Measurements from ENCODE around the gene BIRC7. TPM values are rescaled to one million over a fixed set of nuclear protein-coding genes. Genes with fewer than 3 reads are reported as not detected.
"Not testable (repeated sequence)": the region's sequence is repeated elsewhere in the genome, so short reads cannot be mapped to it uniquely, and the experiment has no call there.

The BIRC7 gene
- total RNA-seq, 4 donors from 2014 or later: 0.49 to 3.0 (median 1.7) TPM

DNA sequence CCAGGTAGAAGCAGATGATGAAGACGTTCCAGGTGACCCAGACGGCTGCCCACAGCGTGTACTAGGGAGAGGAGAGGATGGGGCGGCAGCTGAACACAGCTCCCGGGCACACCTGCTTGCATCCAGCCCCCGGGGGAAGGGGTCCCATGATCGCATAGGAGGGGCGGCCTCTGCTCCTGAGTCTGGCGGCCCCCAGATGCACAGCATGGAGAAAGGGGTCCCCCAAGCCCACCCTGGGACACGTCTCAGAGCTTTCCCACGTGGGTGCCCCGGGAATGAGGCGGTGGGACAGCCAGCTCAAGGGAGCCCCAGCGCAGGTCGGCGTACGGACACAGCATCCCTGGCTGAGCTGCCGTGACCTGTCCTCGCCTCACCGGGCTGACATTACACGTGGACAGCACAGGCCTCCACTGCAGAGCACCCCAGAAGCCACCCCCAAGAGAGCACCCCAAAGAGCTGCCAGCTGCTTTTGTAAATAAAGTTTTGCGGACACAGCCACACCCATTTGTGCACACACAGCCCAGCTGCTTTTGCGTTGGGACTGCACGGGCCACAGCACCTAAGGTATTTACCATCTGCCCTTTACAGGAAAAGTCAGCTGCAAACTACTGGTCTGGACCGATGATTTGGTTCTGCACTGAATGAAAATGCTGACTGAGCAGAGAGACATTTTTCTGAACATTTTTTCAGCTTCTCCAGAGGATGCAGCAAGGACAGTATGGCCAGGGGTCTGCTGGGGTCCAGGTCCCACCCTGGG, 13.3 kb downstream of the BIRC7 start:
- H3K4me1 ChIP-seq: peaks cover 10% of the 10 kb centered on the region
- no peak overlapping the region for H3K4me3 ChIP-seq
- no peaks in the 10 kb centered on the region for H3K36me3 ChIP-seq
- H3K27ac ChIP-seq: no peak overlapping the region
- no peaks in the 10 kb centered on the region for H3K9me3 ChIP-seq
- peaks cover 78% of the 10 kb centered on the region for H3K27me3 ChIP-seq
- TF ChIP-seq EP300 (IDR thresholded peaks at IDR 0.05) (no peak), POLR2AphosphoS5 (IDR thresholded peaks at IDR 0.05) (no peak), POLR2A (IDR thresholded peaks at IDR 0.05) (no peak)
- TF ChIP-seq, protein P1, sequence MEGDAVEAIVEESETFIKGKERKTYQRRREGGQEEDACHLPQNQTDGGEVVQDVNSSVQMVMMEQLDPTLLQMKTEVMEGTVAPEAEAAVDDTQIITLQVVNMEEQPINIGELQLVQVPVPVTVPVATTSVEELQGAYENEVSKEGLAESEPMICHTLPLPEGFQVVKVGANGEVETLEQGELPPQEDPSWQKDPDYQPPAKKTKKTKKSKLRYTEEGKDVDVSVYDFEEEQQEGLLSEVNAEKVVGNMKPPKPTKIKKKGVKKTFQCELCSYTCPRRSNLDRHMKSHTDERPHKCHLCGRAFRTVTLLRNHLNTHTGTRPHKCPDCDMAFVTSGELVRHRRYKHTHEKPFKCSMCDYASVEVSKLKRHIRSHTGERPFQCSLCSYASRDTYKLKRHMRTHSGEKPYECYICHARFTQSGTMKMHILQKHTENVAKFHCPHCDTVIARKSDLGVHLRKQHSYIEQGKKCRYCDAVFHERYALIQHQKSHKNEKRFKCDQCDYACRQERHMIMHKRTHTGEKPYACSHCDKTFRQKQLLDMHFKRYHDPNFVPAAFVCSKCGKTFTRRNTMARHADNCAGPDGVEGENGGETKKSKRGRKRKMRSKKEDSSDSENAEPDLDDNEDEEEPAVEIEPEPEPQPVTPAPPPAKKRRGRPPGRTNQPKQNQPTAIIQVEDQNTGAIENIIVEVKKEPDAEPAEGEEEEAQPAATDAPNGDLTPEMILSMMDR (IDR thresholded peaks at IDR 0.05): no peak
- 52% methylated on average over 4 of the region's 25 CpGs for WGBS
- no peak for DNase-seq (ENCODE audit: low spot score in 2 of 2)

DNA sequence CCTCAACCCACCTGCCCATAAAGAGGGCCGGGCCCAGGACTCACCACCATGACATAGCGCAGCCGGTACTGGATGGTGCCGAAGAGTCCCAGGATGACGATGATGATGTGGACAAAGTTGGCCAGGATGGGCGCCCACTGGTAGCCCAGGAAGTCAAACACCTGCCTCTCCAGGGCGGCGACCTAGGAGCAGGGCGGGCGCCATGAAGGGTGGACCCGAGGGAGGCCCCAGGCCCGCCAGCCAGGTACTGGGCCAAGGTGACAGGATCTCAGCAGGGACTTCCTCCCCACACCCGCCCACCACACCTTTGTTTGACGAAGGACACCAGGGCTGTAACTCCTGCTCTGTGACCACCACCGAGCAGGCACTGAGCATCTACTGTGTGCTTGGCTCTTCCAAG, 14.2 kb downstream of the BIRC7 start:
- Histone ChIP-seq H3K4me1 (peaks cover 18% of the 10 kb centered on the region), H3K9me3 (no peaks in the 10 kb centered on the region), H3K27ac (no peak overlapping the region), H3K4me3 (no peak overlapping the region), H3K27me3 (peaks cover 80% of the 10 kb centered on the region), H3K36me3 (no peaks in the 10 kb centered on the region)
- no peak for DNase-seq (ENCODE audit: low spot score in 2 of 2)
- TF ChIP-seq POLR2AphosphoS5 (IDR thresholded peaks at IDR 0.05) (no peak), POLR2A (IDR thresholded peaks at IDR 0.05) (no peak), EP300 (IDR thresholded peaks at IDR 0.05) (no peak)
- TF ChIP-seq, protein P1 (IDR thresholded peaks at IDR 0.05): no peak
- 91% methylated on average over 15 of the region's 15 CpGs for WGBS

DNA sequence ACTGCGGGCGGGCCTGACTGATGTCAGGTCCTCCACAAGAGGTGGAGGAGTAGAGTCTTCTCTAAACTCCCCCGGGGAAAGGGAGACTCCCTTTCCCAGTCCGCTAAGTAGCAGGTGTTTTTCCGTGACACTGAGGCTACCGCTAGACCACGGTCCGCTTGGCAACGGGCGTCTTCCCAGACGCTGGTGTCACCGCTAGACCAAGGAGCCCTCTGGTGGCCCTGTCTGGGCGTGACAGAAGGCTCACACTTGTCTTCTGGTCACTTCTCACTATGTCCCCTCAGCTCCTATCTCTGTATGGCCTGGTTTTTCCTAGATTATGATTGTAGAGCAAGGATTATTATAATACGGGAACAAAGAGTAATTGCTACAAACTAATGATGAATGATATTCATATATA, 15.6 kb downstream of the BIRC7 start:
- H3K27ac ChIP-seq; H3K4me3 ChIP-seq; H3K9me3 ChIP-seq; H3K36me3 ChIP-seq; DNase-seq (ENCODE audit: low spot score in 2 of 2): not testable (repeated sequence)
- Histone ChIP-seq H3K27me3 (peaks cover 94% of the 10 kb centered on the region), H3K4me1 (peaks cover 23% of the 10 kb centered on the region)
- WGBS: 33% methylated on average over 12 of the region's 14 CpGs

DNA sequence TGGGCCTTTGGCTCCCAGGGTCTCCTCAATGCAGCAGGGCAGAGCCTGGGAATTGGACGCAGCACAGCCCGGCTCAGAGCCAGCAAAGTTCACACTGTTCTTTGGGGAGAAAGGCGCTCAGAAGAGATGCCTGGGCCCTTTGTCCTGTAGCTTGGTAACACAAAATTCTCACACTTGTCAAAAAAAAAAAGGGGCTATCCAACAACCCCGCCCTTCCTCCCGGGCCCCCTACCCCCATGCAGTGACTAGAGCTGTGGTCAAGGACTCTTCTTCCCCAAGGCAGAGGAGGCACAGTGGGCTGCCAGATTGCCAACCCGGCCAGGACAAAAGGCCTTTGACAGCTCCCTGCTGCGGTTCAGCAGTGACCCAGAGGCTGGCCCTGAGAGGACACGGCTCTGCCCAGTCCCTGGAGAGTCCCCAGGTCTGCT, 16.6 kb downstream of the BIRC7 start:
- H3K27ac ChIP-seq: no peak overlapping the region
- DNase-seq (ENCODE audit: low spot score in 2 of 2): no peak
- peaks cover 28% of the 10 kb centered on the region for H3K4me1 ChIP-seq
- no peak overlapping the region for H3K4me3 ChIP-seq
- no peak for TF ChIP-seq EP300 (IDR thresholded peaks at IDR 0.05)
- no peak for TF ChIP-seq POLR2A (IDR thresholded peaks at IDR 0.05)
- H3K36me3 ChIP-seq: no peaks in the 10 kb centered on the region
- no peaks in the 10 kb centered on the region for H3K9me3 ChIP-seq
- peaks cover 92% of the 10 kb centered on the region for H3K27me3 ChIP-seq
- no CpG with 5 or more reads among the region's 8 CpGs for WGBS

DNA sequence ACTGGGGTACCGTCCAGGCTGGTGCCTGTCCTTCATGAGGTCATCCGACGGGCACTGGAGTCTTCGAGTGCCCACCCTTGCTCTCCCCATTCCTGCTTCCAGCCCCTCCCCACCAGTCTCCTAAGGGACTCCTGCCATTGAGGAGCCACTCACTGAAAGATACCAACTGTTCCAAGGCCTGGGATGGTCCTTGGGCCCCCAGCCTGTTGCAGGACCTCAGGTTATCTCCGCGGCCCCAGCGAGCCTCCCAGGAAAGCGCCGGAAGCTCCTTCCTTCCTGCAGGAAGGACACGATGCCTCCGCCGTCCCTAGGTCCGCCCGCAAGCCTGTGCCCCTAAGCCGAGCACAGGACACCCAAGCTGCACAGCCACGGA, 17.3 kb downstream of the BIRC7 start:
- peaks cover 28% of the 10 kb centered on the region for H3K4me1 ChIP-seq
- TF ChIP-seq POLR2A (IDR thresholded peaks at IDR 0.05): no peak
- TF ChIP-seq, protein P1 (IDR thresholded peaks at IDR 0.05): no peak
- TF ChIP-seq POLR2AphosphoS5 (IDR thresholded peaks at IDR 0.05): no peak
- no peak for TF ChIP-seq EP300 (IDR thresholded peaks at IDR 0.05)
- H3K36me3 ChIP-seq: no peaks in the 10 kb centered on the region
- DNase-seq (ENCODE audit: low spot score in 2 of 2): no peak
- H3K27ac ChIP-seq: no peak overlapping the region
- peak overlapping the region; percentile 47 for H3K4me3 ChIP-seq
- no peaks in the 10 kb centered on the region for H3K9me3 ChIP-seq
- peaks cover 88% of the 10 kb centered on the region for H3K27me3 ChIP-seq
- WGBS: 24% methylated on average over 13 of the region's 16 CpGs

DNA sequence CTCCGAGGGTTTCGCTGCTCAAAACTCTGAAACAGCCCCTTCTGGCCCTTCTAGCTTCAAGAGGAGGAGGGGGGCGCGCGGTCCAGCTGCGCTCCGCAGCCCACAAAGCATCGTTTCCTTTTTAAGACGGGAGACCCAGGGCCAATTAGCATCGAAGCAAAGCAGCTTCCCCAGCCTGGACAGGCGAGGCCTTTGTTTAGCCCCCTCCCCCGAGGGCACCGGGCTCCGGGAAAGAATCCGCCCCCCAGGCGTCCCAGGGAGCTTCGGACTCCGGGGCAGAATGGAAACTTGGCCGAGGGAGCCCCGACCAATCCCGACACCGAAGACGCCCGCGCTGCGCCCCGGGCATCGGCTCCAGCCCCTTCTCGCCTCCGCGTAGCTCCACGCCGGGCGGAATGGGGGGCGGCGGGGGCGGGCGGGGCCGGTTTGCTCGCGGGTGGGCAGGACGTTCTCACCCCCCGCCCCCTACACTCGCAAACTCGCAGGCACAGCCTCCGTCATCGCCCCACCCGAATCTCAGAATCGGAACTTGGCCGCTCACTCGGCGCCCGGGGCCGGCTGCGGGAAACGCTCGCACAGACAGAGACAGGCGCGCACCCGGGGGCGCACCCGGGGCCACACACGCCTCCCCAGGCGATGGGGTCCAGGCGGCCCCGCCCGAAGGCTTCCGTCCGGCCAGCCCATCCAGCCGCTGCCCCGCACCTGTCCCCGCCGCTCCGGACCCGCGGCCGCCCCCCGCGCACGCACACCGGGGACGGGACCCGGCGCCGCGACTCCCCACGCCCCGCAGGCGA, 17.9 kb downstream of the BIRC7 start:
- H3K27me3 ChIP-seq: peaks cover 87% of the 10 kb centered on the region
- no peak for TF ChIP-seq EP300 (IDR thresholded peaks at IDR 0.05)
- TF ChIP-seq POLR2A (IDR thresholded peaks at IDR 0.05): no peak
- TF ChIP-seq POLR2AphosphoS5 (IDR thresholded peaks at IDR 0.05): no peak
- TF ChIP-seq, protein P1 (IDR thresholded peaks at IDR 0.05): no peak

More for the DNA sequence above, 17.9 kb downstream of the BIRC7 start:
- Histone ChIP-seq H3K4me3 (peak overlapping the region; percentile 47), H3K27ac (no peak overlapping the region), H3K4me1 (peaks cover 28% of the 10 kb centered on the region), H3K36me3 (no peaks in the 10 kb centered on the region), H3K9me3 (no peaks in the 10 kb centered on the region)
- 6% methylated on average over 8 of the region's 89 CpGs for WGBS
- no peak for DNase-seq (ENCODE audit: low spot score in 2 of 2)
